ENCODE measurements around the gene RPSA. TPM values are rescaled to one million over a fixed set of nuclear protein-coding genes. Genes with fewer than 3 reads are reported as not detected.

Gene RPSA
- total RNA-seq, 1 experiment from 2014 or later: 1,831 TPM

DNA sequence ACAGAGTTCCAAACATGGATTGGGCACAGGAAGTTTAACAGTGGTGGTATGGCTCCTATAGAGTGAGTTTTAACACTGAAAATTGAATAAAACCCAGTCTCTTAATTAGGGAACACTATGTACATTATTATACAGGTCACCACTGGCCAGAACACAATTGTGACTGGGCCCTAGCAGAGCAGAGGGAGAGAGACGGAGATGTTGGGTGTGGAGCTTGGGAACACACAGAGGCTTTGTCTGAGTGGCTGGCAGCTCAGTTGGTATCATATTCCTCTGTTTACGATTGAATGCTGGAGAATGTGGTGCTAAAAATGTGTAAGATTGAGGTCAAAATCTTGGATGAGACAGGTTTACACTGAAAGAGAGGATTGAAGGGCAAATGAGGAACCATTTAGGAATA is 54.2 kb downstream of the RPSA start:
- Histone ChIP-seq H3K27me3 (replicated peaks) (no peaks in the 10 kb centered on the region), H3K9me3 (replicated peaks) (no peaks in the 10 kb centered on the region), H3K4me1 (replicated peaks) (no peaks in the 10 kb centered on the region), H3K27ac (no peak overlapping the region), H3K4me3 (no peak overlapping the region), H3K36me3 (no peaks in the 10 kb centered on the region)
- DNase-seq (ENCODE audit: low read depth in 1 of 2, low spot score in 2 of 2): no peak

Other genes starting within 250 kb of the RPSA start
- gene XIRP1, start 214.1 kb upstream of the RPSA start, total RNA-seq (2014; rRNA removed; shearing (Covaris generic)): 0.69 and 1.9 TPM in 2 replicates
- gene CX3CR1, start 126.7 kb upstream of the RPSA start, total RNA-seq (2014; rRNA removed; shearing (Covaris generic)): not detected in 2 replicates
- gene CCR8, start 77.0 kb upstream of the RPSA start, total RNA-seq (2014; rRNA removed; shearing (Covaris generic)): not detected in 2 replicates
- gene SLC25A38, start 23.4 kb upstream of the RPSA start, total RNA-seq (2014; rRNA removed; shearing (Covaris generic)): 13.3 and 19.0 TPM in 2 replicates
- not detected in 2 replicates for gene MOBP, start 61.0 kb downstream of the RPSA start, total RNA-seq (2014; rRNA removed; shearing (Covaris generic))

Data from SJSA1 (cell line).